GM12891 (cell line): ENCODE results near the gene NUDT14.

Source experiments
- POLR2A ChIP-seq: IDR thresholded peaks from 2 replicates; pipeline ENCODE4 v1.6.1; 2011; ENCODE audit warnings: low read depth, low read length, control low read depth
- POLR2AphosphoS5 ChIP-seq: IDR thresholded peaks from 2 replicates; pipeline ENCODE4 v1.6.1; 2011; ENCODE audit warnings: low read depth, low read length, control low read depth
- TAF1 ChIP-seq: IDR thresholded peaks from 2 replicates; pipeline ENCODE4 v1.6.1; 2011; ENCODE audit warnings: low read depth, low read length, control low read depth

DNA sequence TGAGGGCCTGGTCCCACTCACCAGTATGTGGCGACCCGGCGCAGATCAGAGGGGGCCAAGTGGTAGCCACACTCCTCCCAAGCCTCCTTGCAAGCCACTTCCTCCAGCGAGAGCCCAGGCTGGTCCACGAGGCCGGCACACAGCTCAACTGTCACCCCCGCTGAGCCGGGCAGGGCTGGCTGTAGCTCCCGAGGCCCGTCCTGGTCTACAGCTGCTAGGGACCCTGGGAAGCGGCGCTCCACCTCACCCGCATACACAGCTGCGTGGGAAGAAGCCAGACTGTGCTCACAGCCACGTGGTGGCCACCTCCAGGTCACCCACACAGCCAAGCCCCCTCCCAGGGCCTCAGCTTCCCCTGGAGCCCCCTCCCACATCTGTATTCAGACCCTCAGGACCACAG is 4.6 kb downstream of the NUDT14 start:
- TF ChIP-seq POLR2AphosphoS5: no peak
- no peak for TF ChIP-seq POLR2A
- no peak for TF ChIP-seq TAF1
